Measurements from ENCODE around the gene LNPK. TPM values are rescaled to one million over a fixed set of nuclear protein-coding genes. Genes with fewer than 3 reads are reported as not detected.
"Not testable (repeated sequence)": the region's sequence is repeated elsewhere in the genome, so short reads cannot be mapped to it uniquely, and the experiment has no call there.

LNPK gene
- total and polyA plus RNA-seq, 2 experiments from 2014 or later = 5.4 to 8.1 TPM

DNA sequence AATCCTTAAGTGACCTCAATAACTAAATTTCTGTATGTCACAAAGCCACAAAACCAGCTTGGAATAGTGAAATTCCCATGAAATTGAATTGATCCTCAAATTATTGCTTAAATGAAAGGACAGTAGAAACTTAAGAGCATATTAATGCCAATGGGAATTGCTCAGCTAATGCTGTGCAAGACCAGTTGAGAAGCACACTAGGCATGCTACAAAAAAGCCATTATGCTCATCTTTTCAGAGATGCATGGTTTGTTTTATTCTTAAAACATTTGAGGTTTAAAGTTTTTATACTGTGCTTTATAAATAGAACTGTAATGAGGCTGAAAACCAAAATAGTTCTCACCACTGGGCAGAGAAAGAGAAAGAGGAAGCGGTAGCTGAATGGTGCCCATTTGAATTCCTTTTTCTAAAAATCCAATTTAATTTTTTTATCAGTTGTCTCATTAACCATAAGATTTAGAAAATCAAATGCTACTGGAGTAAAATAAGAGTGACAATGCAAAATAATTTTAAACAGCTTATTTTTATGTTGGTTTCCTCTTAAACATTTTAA, 98.6 kb downstream of the LNPK start (continued):
- TF ChIP-seq POLR2AphosphoS5 (IDR thresholded peaks at IDR 0.05; ENCODE audit: low read depth) = no peak

DNA sequence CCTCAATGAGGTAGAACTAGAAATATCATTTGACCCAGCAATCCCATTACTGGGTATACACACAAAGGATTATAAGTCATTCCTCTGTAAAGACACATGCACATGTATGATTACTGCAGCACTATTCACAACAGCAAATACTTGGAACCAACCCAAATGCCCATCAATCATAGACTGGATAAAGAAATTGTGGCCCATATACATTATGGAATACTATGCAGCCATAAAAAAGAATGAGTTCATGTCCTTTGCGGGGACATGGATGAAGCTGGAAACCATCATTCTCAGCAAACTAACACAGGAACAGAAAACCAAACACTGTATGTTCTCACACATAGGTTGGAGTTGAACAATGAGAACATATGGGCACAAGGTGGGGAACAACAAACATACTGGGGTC, 106.1 kb downstream of the LNPK start:
- H3K9me3 Mint-ChIP-seq; H3K27me3 Mint-ChIP-seq (ENCODE audit: insufficient read depth, low read depth, poor library complexity); H3K9me2 ChIP-seq (ENCODE audit: insufficient read depth); H3K36me3 Mint-ChIP-seq (ENCODE audit: low read depth); H3K36me3 ChIP-seq (ENCODE audit: insufficient read depth); H3K4me3 Mint-ChIP-seq; H3K4me3 ChIP-seq; H3F3A ChIP-seq (replicated peaks; ENCODE audit: low read depth); H3K4me1 ChIP-seq (ENCODE audit: insufficient read depth); H3K79me2 ChIP-seq (replicated peaks; ENCODE audit: insufficient read depth); DNase-seq (ENCODE audit: low spot score); H3K27me3 ChIP-seq (ENCODE audit: insufficient read depth); H4K20me1 ChIP-seq (replicated peaks; ENCODE audit: insufficient read depth); H3K4me1 Mint-ChIP-seq; ATAC-seq; H2AFZ ChIP-seq; H3K4me2 ChIP-seq; H3K27ac Mint-ChIP-seq; H3K27ac ChIP-seq (ENCODE audit: low read depth): not testable (repeated sequence)

DNA sequence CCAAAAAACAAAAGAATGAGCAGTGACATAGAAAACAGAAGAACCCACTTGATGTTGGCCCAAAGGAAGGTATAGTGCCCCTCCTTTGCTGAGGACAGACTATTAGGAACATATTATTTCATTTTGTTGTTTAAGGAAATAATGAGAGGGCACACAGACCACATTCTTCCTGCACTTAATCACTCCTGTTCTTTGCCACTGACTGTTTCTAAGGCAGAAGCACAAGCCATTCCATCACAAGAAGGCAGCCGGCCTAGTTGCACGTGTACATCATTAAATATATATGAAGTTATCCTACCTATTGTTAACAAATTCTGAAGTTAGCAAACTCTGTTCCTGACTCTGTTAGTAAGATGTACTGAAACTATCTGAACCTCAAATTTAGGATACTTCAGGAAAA, 110.0 kb downstream of the LNPK start:
- H3K4me3 Mint-ChIP-seq = no peak overlapping the region
- H3K27me3 ChIP-seq (ENCODE audit: insufficient read depth) = no peaks in the 10 kb centered on the region
- no peak overlapping the region for H3K4me2 ChIP-seq
- no peak overlapping the region for H2AFZ ChIP-seq
- H3K4me1 ChIP-seq (ENCODE audit: insufficient read depth) = no peaks in the 10 kb centered on the region
- no peak overlapping the region for H3K4me3 ChIP-seq
- no peaks in the 10 kb centered on the region for H3K36me3 ChIP-seq (ENCODE audit: insufficient read depth)
- ATAC-seq (no peak), DNase-seq (ENCODE audit: low spot score) (no peak)
- H3K27me3 Mint-ChIP-seq (ENCODE audit: insufficient read depth, low read depth, poor library complexity) = no peaks in the 10 kb centered on the region
- no peak overlapping the region for H3K27ac ChIP-seq (ENCODE audit: low read depth)
- no peaks in the 10 kb centered on the region for H3K79me2 ChIP-seq (replicated peaks; ENCODE audit: insufficient read depth)
- H3K27ac Mint-ChIP-seq = no peak overlapping the region
- no peaks in the 10 kb centered on the region for H3K9me2 ChIP-seq (ENCODE audit: insufficient read depth)
- no peaks in the 10 kb centered on the region for H3K4me1 Mint-ChIP-seq
- no peaks in the 10 kb centered on the region for H3K36me3 Mint-ChIP-seq (ENCODE audit: low read depth)
- H3F3A ChIP-seq (replicated peaks; ENCODE audit: low read depth) = no peaks in the 10 kb centered on the region
- H4K20me1 ChIP-seq (replicated peaks; ENCODE audit: insufficient read depth) = no peaks in the 10 kb centered on the region
- H3K9me3 Mint-ChIP-seq = no peaks in the 10 kb centered on the region
- TF ChIP-seq POLR2AphosphoS5 (IDR thresholded peaks at IDR 0.05; ENCODE audit: low read depth) (no peak), EZH2phosphoT487 (IDR thresholded peaks at IDR 0.05; ENCODE audit: unreplicated experiment) (no peak), ZNF331 (CRISPR knock-in tag; IDR thresholded peaks at IDR 0.05; ENCODE audit: low read depth) (no peak), CREB1 (CRISPR knock-in tag; IDR thresholded peaks at IDR 0.05; ENCODE audit: low read depth) (no peak), EZH2 (IDR thresholded peaks at IDR 0.05; ENCODE audit: low read depth, unreplicated experiment) (no peak), NANOG (IDR thresholded peaks at IDR 0.05; ENCODE audit: borderline replicate concordance) (no peak)
- TF ChIP-seq, protein P1, sequence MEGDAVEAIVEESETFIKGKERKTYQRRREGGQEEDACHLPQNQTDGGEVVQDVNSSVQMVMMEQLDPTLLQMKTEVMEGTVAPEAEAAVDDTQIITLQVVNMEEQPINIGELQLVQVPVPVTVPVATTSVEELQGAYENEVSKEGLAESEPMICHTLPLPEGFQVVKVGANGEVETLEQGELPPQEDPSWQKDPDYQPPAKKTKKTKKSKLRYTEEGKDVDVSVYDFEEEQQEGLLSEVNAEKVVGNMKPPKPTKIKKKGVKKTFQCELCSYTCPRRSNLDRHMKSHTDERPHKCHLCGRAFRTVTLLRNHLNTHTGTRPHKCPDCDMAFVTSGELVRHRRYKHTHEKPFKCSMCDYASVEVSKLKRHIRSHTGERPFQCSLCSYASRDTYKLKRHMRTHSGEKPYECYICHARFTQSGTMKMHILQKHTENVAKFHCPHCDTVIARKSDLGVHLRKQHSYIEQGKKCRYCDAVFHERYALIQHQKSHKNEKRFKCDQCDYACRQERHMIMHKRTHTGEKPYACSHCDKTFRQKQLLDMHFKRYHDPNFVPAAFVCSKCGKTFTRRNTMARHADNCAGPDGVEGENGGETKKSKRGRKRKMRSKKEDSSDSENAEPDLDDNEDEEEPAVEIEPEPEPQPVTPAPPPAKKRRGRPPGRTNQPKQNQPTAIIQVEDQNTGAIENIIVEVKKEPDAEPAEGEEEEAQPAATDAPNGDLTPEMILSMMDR (conservative IDR thresholded peaks at IDR 0.05; ENCODE audit: low read depth in 2 of 2) = no peak
- TF ChIP-seq, protein P2, sequence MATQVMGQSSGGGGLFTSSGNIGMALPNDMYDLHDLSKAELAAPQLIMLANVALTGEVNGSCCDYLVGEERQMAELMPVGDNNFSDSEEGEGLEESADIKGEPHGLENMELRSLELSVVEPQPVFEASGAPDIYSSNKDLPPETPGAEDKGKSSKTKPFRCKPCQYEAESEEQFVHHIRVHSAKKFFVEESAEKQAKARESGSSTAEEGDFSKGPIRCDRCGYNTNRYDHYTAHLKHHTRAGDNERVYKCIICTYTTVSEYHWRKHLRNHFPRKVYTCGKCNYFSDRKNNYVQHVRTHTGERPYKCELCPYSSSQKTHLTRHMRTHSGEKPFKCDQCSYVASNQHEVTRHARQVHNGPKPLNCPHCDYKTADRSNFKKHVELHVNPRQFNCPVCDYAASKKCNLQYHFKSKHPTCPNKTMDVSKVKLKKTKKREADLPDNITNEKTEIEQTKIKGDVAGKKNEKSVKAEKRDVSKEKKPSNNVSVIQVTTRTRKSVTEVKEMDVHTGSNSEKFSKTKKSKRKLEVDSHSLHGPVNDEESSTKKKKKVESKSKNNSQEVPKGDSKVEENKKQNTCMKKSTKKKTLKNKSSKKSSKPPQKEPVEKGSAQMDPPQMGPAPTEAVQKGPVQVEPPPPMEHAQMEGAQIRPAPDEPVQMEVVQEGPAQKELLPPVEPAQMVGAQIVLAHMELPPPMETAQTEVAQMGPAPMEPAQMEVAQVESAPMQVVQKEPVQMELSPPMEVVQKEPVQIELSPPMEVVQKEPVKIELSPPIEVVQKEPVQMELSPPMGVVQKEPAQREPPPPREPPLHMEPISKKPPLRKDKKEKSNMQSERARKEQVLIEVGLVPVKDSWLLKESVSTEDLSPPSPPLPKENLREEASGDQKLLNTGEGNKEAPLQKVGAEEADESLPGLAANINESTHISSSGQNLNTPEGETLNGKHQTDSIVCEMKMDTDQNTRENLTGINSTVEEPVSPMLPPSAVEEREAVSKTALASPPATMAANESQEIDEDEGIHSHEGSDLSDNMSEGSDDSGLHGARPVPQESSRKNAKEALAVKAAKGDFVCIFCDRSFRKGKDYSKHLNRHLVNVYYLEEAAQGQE (IDR thresholded peaks at IDR 0.05; ENCODE audit: unreplicated experiment) = no peak
- TF ChIP-seq, protein P3, sequence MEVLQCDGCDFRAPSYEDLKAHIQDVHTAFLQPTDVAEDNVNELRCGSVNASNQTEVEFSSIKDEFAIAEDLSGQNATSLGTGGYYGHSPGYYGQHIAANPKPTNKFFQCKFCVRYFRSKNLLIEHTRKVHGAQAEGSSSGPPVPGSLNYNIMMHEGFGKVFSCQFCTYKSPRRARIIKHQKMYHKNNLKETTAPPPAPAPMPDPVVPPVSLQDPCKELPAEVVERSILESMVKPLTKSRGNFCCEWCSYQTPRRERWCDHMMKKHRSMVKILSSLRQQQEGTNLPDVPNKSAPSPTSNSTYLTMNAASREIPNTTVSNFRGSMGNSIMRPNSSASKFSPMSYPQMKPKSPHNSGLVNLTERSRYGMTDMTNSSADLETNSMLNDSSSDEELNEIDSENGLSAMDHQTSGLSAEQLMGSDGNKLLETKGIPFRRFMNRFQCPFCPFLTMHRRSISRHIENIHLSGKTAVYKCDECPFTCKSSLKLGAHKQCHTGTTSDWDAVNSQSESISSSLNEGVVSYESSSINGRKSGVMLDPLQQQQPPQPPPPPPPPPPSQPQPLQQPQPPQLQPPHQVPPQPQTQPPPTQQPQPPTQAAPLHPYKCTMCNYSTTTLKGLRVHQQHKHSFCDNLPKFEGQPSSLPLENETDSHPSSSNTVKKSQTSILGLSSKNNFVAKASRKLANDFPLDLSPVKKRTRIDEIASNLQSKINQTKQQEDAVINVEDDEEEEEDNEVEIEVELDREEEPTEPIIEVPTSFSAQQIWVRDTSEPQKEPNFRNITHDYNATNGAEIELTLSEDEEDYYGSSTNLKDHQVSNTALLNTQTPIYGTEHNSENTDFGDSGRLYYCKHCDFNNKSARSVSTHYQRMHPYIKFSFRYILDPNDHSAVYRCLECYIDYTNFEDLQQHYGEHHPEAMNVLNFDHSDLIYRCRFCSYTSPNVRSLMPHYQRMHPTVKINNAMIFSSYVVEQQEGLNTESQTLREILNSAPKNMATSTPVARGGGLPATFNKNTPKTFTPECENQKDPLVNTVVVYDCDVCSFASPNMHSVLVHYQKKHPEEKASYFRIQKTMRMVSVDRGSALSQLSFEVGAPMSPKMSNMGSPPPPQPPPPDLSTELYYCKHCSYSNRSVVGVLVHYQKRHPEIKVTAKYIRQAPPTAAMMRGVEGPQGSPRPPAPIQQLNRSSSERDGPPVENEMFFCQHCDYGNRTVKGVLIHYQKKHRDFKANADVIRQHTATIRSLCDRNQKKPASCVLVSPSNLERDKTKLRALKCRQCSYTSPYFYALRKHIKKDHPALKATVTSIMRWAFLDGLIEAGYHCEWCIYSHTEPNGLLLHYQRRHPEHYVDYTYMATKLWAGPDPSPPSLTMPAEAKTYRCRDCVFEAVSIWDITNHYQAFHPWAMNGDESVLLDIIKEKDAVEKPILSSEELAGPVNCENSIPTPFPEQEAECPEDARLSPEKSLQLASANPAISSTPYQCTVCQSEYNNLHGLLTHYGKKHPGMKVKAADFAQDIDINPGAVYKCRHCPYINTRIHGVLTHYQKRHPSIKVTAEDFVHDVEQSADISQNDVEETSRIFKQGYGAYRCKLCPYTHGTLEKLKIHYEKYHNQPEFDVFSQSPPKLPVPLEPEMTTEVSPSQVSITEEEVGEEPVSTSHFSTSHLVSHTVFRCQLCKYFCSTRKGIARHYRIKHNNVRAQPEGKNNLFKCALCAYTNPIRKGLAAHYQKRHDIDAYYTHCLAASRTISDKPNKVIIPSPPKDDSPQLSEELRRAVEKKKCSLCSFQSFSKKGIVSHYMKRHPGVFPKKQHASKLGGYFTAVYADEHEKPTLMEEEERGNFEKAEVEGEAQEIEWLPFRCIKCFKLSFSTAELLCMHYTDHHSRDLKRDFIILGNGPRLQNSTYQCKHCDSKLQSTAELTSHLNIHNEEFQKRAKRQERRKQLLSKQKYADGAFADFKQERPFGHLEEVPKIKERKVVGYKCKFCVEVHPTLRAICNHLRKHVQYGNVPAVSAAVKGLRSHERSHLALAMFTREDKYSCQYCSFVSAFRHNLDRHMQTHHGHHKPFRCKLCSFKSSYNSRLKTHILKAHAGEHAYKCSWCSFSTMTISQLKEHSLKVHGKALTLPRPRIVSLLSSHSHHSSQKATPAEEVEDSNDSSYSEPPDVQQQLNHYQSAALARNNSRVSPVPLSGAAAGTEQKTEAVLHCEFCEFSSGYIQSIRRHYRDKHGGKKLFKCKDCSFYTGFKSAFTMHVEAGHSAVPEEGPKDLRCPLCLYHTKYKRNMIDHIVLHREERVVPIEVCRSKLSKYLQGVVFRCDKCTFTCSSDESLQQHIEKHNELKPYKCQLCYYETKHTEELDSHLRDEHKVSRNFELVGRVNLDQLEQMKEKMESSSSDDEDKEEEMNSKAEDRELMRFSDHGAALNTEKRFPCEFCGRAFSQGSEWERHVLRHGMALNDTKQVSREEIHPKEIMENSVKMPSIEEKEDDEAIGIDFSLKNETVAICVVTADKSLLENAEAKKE (CRISPR knock-in tag; IDR thresholded peaks at IDR 0.05) = no peak
